Fibroblast of skin of right quadriceps (primary cell): Measurements from ENCODE around the gene ITFG1.
"Not testable (repeated sequence)": the region's sequence is repeated elsewhere in the genome, so short reads cannot be mapped to it uniquely, and the experiment has no call there.

ENCODE experiments used
- DNase-seq: peaks from one replicate; pipeline ENCODE4 v3.0.0-alpha.2; 2013

Gene ITFG1

GRCh38 chr16:47230296-47230695 is 230.6 kb downstream of the ITFG1 start:
- DNase-seq, result no peak

GRCh38 chr16:47229053-47230050 is 231.5 kb downstream of the ITFG1 start:
- no peak for DNase-seq

- DNase-seq, result no peak
Measured at GRCh38 chr16:47228241-47228640, 232.6 kb downstream of the ITFG1 start.

- DNase-seq, result no peak
Measured at GRCh38 chr16:47213761-47214440, 247.0 kb downstream of the ITFG1 start.

- no peak for DNase-seq
Measured at GRCh38 chr16:47211218-47211617, 249.6 kb downstream of the ITFG1 start.

GRCh38 chr16:47204736-47205504 is 255.9 kb downstream of the ITFG1 start:
- no peak for DNase-seq

GRCh38 chr16:47203433-47203832 is 257.4 kb downstream of the ITFG1 start:
- not testable (repeated sequence) for DNase-seq

- no peak for DNase-seq
Measured at GRCh38 chr16:47198180-47198575, 262.7 kb downstream of the ITFG1 start.

GRCh38 chr16:47197536-47198179 is 263.2 kb downstream of the ITFG1 start:
- DNase-seq, result peak; percentile 37

- no peak for DNase-seq
Measured at GRCh38 chr16:47196457-47196856, 264.4 kb downstream of the ITFG1 start.

- DNase-seq, result no peak
Measured at GRCh38 chr16:47182318-47182717, 278.5 kb downstream of the ITFG1 start.

- DNase-seq, result not testable (repeated sequence)
Measured at GRCh38 chr16:47181066-47181465, 279.8 kb downstream of the ITFG1 start.

- no peak for DNase-seq
Measured at GRCh38 chr16:47180073-47180472, 280.8 kb downstream of the ITFG1 start.

GRCh38 chr16:47175152-47175551 is 285.7 kb downstream of the ITFG1 start:
- DNase-seq, result no peak

GRCh38 chr16:47162670-47163420 is 298.0 kb downstream of the ITFG1 start:
- DNase-seq, result no peak

GRCh38 chr16:47161464-47161863 is 299.4 kb downstream of the ITFG1 start:
- DNase-seq, result no peak

- DNase-seq, result no peak
Measured at GRCh38 chr16:47160422-47160821, 300.4 kb downstream of the ITFG1 start.

GRCh38 chr16:47158992-47159391 is 301.9 kb downstream of the ITFG1 start:
- no peak for DNase-seq

GRCh38 chr16:47156680-47157215 is 304.1 kb downstream of the ITFG1 start:
- DNase-seq, result peak; percentile 10

GRCh38 chr16:47152501-47152900 is 308.4 kb downstream of the ITFG1 start:
- not testable (repeated sequence) for DNase-seq

- no peak for DNase-seq
Measured at GRCh38 chr16:47150067-47150466, 310.8 kb downstream of the ITFG1 start.

- DNase-seq, result no peak
Measured at GRCh38 chr16:47144559-47144877, 316.3 kb downstream of the ITFG1 start.
